ENCODE measurements around the gene APOBEC3A. TPM values are rescaled to one million over a fixed set of nuclear protein-coding genes. Genes with fewer than 3 reads are reported as not detected.
"Not testable (repeated sequence)": the region's sequence is repeated elsewhere in the genome, so short reads cannot be mapped to it uniquely, and the experiment has no call there.

APOBEC3A gene
- polyA plus RNA-seq, 1 of the 3 experiments (the other 2 are of a cell fraction) = not detected

DNA sequence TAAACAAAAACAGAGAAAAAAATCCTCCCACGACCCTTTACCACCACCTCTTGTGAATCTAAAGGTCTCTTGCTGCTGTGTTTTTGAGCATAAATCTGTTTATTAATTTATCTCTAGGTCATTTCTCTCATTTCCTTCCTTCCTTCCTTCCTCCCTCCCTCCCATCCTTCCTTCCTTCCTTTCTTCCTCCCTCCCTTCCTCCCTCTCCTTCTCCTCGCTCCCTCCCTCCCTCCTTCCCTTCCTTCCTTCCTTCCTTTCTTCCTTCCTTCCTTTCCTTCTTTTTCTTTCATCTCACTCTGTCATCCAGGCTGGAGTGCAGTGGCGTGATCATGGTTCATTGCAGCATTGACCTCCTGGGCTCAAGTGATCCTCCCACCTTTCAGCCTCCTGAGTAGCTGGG, 13.5 kb upstream of the APOBEC3A start:
- 37% methylated on average over 3 of the region's 3 CpGs for WGBS (ENCODE audit: low lambda C conversion rate)

DNA sequence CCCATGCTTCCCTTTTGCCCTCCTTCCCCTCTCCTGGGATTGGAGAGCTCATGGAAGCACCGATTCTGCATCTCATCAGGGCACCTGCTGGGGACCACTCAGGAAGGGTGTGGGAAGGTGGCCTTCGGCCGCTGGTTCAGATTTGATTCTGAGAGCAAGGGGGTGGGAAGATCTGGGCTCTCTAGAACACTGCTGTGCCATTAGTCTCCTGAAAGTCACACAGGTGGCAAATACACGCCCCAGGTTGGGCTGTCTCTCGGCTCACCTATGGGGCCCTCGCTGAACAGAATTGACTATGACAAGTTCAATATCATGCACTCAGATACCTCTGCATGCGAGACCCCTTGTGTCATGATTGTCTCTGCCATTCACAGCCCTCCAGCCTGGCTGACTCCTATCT, 12.8 kb upstream of the APOBEC3A start:
- POLR2A ChIA-PET = no interaction called here
- no peak overlapping the region for H3K4me2 ChIP-seq
- H3F3A ChIP-seq (replicated peaks; ENCODE audit: insufficient read depth) = no peaks in the 10 kb centered on the region
- H2AFZ ChIP-seq (ENCODE audit: low read depth) = no peak overlapping the region
- no peaks in the 10 kb centered on the region for H3K36me3 ChIP-seq (replicated peaks in 1 of 2; ENCODE audit: control insufficient read depth in 1 of 2, insufficient read depth in 2 of 2, low read length in 1 of 2)
- H4K20me1 ChIP-seq (ENCODE audit: insufficient read depth) = no peaks in the 10 kb centered on the region
- no peaks in the 10 kb centered on the region for H3K9me2 ChIP-seq
- TF ChIP-seq EZH2phosphoT487 (IDR thresholded peaks at IDR 0.05; ENCODE audit: borderline replicate concordance, low read depth) (no peak), TCF12 (IDR thresholded peaks at IDR 0.05) (no peak), EP300 (IDR thresholded peaks at IDR 0.05; ENCODE audit: borderline replicate concordance in 1 of 2, low read depth in 1 of 2, low read length in 1 of 2) (no peak), MEF2A (IDR thresholded peaks at IDR 0.05; ENCODE audit: borderline replicate concordance, low read depth) (no peak), FOXM1 (IDR thresholded peaks at IDR 0.05; ENCODE audit: low read depth) (no peak)
- TF ChIP-seq, protein P1, sequence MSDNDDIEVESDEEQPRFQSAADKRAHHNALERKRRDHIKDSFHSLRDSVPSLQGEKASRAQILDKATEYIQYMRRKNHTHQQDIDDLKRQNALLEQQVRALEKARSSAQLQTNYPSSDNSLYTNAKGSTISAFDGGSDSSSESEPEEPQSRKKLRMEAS (IDR thresholded peaks at IDR 0.05; ENCODE audit: low read depth) = no peak
- TF ChIP-seq, protein P2, sequence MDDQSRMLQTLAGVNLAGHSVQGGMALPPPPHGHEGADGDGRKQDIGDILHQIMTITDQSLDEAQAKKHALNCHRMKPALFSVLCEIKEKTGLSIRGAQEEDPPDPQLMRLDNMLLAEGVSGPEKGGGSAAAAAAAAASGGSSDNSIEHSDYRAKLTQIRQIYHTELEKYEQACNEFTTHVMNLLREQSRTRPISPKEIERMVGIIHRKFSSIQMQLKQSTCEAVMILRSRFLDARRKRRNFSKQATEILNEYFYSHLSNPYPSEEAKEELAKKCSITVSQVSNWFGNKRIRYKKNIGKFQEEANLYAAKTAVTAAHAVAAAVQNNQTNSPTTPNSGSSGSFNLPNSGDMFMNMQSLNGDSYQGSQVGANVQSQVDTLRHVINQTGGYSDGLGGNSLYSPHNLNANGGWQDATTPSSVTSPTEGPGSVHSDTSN (IDR thresholded peaks at IDR 0.05) = no peak
- TF ChIP-seq, protein P3, sequence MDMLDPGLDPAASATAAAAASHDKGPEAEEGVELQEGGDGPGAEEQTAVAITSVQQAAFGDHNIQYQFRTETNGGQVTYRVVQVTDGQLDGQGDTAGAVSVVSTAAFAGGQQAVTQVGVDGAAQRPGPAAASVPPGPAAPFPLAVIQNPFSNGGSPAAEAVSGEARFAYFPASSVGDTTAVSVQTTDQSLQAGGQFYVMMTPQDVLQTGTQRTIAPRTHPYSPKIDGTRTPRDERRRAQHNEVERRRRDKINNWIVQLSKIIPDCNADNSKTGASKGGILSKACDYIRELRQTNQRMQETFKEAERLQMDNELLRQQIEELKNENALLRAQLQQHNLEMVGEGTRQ (IDR thresholded peaks at IDR 0.05; ENCODE audit: borderline replicate concordance, low read depth, low read length) = no peak
- no peaks in the 10 kb centered on the region; the same call in 1 of the 2 replicates for H3K27me3 ChIP-seq (ENCODE audit: insufficient read depth)
- H3K9me3 ChIP-seq = no peaks in the 10 kb centered on the region
- H3K4me1 ChIP-seq (ENCODE audit: control insufficient read depth in 1 of 2, insufficient read depth in 2 of 2, low read depth in 1 of 2, low read length in 1 of 2) = no peaks in the 10 kb centered on the region
- DNase-seq = no peak
- WGBS (ENCODE audit: low lambda C conversion rate) = 87% methylated on average over 3 of the region's 7 CpGs
- no peaks in the 10 kb centered on the region for H3K79me2 ChIP-seq (ENCODE audit: insufficient read depth)
- H3K9ac ChIP-seq = no peak overlapping the region
- CTCF ChIA-PET = no interaction called here
- H3K27ac ChIP-seq (ENCODE audit: low read depth in 2 of 2, low read length in 1 of 2) = no peak overlapping the region
- no peak overlapping the region for H3K4me3 ChIP-seq (ENCODE audit: low read depth in 2 of 2, low read length in 1 of 2)

More for the DNA sequence above, 13.5 kb upstream of the APOBEC3A start:
- Histone ChIP-seq H3K36me3 (replicated peaks in 1 of 2; ENCODE audit: control insufficient read depth in 1 of 2, insufficient read depth in 2 of 2, low read length in 1 of 2) (no peaks in the 10 kb centered on the region), H3F3A (replicated peaks; ENCODE audit: insufficient read depth) (no peaks in the 10 kb centered on the region), H3K4me1 (ENCODE audit: control insufficient read depth in 1 of 2, insufficient read depth in 2 of 2, low read depth in 1 of 2, low read length in 1 of 2) (no peaks in the 10 kb centered on the region), H3K4me2 (no peak overlapping the region), H3K9ac (no peak overlapping the region), H4K20me1 (ENCODE audit: insufficient read depth) (no peaks in the 10 kb centered on the region), H3K27ac (ENCODE audit: low read depth in 2 of 2, low read length in 1 of 2) (no peak overlapping the region), H2AFZ (ENCODE audit: low read depth) (no peak overlapping the region), H3K4me3 (ENCODE audit: low read depth in 2 of 2, low read length in 1 of 2) (no peak overlapping the region), H3K79me2 (ENCODE audit: insufficient read depth) (no peaks in the 10 kb centered on the region), H3K27me3 (ENCODE audit: insufficient read depth) (no peaks in the 10 kb centered on the region; the same call in 1 of the 2 replicates), H3K9me3 (no peaks in the 10 kb centered on the region), H3K9me2 (no peaks in the 10 kb centered on the region)
- ChIA-PET CTCF (no interaction called here), POLR2A (no interaction called here)
- TF ChIP-seq ELF1 (IDR thresholded peaks at IDR 0.05) = no peak
- TF ChIP-seq, protein P1 (IDR thresholded peaks at IDR 0.05; ENCODE audit: low read depth) = no peak
- no peak for TF ChIP-seq FOXM1 (IDR thresholded peaks at IDR 0.05; ENCODE audit: low read depth)
- no peak for TF ChIP-seq TEAD4 (IDR thresholded peaks at IDR 0.05; ENCODE audit: borderline replicate concordance, insufficient read depth)
- TF ChIP-seq, protein P4, sequence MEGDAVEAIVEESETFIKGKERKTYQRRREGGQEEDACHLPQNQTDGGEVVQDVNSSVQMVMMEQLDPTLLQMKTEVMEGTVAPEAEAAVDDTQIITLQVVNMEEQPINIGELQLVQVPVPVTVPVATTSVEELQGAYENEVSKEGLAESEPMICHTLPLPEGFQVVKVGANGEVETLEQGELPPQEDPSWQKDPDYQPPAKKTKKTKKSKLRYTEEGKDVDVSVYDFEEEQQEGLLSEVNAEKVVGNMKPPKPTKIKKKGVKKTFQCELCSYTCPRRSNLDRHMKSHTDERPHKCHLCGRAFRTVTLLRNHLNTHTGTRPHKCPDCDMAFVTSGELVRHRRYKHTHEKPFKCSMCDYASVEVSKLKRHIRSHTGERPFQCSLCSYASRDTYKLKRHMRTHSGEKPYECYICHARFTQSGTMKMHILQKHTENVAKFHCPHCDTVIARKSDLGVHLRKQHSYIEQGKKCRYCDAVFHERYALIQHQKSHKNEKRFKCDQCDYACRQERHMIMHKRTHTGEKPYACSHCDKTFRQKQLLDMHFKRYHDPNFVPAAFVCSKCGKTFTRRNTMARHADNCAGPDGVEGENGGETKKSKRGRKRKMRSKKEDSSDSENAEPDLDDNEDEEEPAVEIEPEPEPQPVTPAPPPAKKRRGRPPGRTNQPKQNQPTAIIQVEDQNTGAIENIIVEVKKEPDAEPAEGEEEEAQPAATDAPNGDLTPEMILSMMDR (IDR thresholded peaks at IDR 0.05) = no peak
- TF ChIP-seq POLR2AphosphoS5 (IDR thresholded peaks at IDR 0.05; ENCODE audit: low read depth, low read length) = no peak
- no peak for TF ChIP-seq CHD2 (IDR thresholded peaks at IDR 0.05; ENCODE audit: low read length, partially characterized antibody)
- no peak for TF ChIP-seq RAD21 (IDR thresholded peaks at IDR 0.05; ENCODE audit: low read length)
- TF ChIP-seq EP300 (IDR thresholded peaks at IDR 0.05; ENCODE audit: borderline replicate concordance in 1 of 2, low read depth in 1 of 2, low read length in 1 of 2) = no peak
- no peak for DNase-seq

DNA sequence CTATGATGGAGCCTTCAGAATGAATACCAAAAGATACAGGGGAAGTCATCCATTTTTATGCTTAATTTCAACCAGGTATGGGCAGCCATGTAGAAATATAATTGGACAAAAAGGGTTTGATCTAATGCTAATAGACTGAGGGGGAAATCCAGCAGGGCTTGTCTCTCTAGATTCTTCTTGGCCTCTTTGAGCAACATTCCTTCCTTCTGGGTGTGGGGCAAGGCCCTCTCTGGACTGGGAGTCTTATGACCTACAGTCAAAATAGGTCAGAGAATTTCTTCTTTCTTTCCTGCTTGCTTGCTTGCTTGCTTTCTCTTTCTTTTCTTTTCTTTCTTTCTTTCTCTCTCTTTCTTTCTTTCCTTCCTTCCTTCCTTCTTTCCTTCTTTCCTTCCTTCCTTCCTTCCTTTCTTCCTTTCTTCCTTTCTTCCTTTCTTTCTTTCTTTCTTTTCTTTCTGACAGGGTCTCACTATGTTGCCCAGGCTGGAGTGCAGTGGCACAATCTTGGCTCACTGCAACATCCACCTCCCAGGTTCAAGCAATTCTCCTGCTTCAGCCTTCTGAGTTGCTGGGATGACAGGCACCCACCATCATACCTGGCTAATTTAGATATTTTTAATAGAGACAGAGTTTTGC, 11.6 kb upstream of the APOBEC3A start:
- H3K9me2 ChIP-seq; H3K9me3 ChIP-seq; H4K20me1 ChIP-seq (ENCODE audit: insufficient read depth); H3K9ac ChIP-seq; H3K27ac ChIP-seq (ENCODE audit: low read depth in 2 of 2, low read length in 1 of 2); H3K4me3 ChIP-seq (ENCODE audit: low read depth in 2 of 2, low read length in 1 of 2); H3K4me2 ChIP-seq; CTCF ChIA-PET; DNase-seq; H3K36me3 ChIP-seq (replicated peaks in 1 of 2; ENCODE audit: control insufficient read depth in 1 of 2, insufficient read depth in 2 of 2, low read length in 1 of 2); H3K27me3 ChIP-seq (ENCODE audit: insufficient read depth); H2AFZ ChIP-seq (ENCODE audit: low read depth); H3K79me2 ChIP-seq (ENCODE audit: insufficient read depth); H3F3A ChIP-seq (replicated peaks; ENCODE audit: insufficient read depth); H3K4me1 ChIP-seq (ENCODE audit: control insufficient read depth in 1 of 2, insufficient read depth in 2 of 2, low read depth in 1 of 2, low read length in 1 of 2); POLR2A ChIA-PET: not testable (repeated sequence)
